ENCODE results near the gene SAPCD1. TPM values are rescaled to one million over a fixed set of nuclear protein-coding genes. Genes with fewer than 3 reads are reported as not detected.
A peak's percentile ranks its signal among the peaks of the same experiment; 100 is the strongest.
"Not testable (repeated sequence)": the region's sequence is repeated elsewhere in the genome, so short reads cannot be mapped to it uniquely, and the experiment has no call there.

The SAPCD1 gene
- total RNA-seq, 1 donor from 2014 or later, result 2.8 TPM

GRCh38 chr6:31777667-31778050 is 15.2 kb downstream of the SAPCD1 start:
- no peak for DNase-seq (ENCODE audit: low spot score)

DNA sequence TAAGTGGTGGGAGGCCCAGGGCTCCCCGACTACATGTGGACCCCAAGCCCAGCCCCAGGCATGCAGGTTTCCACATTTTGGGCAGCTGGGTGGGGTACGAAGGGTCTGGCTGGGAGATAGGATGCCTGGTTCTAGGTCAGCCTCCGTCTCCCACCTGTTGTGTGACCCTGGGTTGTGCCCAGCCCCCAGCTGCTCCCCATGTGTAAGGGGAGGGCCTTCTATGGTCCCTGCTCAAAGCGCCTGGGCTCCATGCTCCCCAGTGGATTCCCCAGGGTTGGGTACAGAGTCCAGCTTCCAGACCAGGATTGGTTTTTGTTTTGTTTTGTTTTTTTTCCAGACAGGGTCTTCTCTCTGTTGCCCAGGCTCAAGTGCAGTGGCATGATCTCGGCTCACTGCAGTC is 15.7 kb downstream of the SAPCD1 start:
- no peak for DNase-seq (ENCODE audit: low spot score)

DNA sequence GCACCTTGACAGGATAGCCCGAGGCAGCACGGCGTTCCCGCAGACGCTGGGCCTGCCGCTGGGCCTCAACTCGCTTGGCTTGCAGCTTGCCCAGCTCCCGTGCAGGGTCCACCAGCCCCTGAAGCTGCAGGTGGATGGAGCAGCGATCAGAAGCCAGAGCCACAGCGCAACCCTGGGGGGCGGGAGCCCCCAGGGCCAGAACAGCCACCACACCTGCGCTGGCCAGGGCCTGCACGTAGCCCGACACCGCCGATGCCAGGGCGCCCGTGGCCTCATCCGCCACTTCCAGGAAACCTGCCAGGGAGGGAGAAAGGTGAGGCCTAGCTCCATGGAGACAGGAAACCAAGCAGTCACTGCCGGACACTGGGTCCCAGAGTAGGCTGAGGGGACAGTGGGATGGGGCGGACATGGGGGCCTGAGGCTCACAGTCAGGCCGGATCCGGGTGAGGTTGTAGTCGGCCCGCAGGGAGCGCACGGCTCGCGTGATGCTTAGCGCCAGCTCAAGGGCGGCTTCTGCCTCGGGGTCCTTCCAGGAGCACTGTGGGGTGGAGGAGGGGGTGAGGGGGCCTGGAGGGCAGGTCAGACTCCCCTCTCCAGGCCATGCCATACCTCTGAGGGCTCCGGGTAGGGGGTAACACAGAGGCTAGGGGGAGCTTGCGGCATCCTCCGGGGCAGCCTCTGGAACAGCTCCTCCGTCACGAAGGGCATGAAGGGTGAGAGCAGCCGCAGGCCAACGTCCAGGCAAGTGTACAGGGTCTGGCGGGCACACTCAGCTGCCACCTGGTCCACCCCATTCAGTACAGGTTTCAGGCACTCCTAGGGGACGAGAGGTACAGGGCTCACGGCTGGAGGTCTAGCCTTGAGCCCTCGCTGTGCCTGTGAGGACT is 16.8 kb downstream of the SAPCD1 start:
- no peak for DNase-seq (ENCODE audit: low spot score)

DNA sequence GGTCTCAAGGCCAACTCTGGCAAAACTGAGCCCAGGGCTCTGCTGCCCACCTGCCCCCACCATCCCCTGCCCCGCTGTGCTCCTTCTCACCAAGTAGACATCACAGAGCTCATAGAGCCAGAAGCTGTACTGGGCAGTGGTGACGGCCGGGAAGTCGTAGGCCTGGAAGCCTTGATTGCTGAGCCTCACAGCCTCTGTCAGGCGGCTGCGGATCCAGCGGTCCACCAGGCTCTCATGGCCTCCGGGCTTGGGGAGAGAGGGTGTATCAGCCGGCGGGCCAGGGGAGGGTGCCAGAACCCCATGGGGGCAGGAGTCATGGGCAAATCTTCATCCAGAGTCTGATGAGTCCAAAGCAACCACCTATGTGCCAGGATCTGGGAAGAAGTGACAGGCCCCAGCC is 17.5 kb downstream of the SAPCD1 start:
- no peak for DNase-seq (ENCODE audit: low spot score)

- no peak for DNase-seq (ENCODE audit: low spot score)
These were observed 18.2 kb downstream of the SAPCD1 start for GRCh38 chr6:31780507-31781243.

DNA sequence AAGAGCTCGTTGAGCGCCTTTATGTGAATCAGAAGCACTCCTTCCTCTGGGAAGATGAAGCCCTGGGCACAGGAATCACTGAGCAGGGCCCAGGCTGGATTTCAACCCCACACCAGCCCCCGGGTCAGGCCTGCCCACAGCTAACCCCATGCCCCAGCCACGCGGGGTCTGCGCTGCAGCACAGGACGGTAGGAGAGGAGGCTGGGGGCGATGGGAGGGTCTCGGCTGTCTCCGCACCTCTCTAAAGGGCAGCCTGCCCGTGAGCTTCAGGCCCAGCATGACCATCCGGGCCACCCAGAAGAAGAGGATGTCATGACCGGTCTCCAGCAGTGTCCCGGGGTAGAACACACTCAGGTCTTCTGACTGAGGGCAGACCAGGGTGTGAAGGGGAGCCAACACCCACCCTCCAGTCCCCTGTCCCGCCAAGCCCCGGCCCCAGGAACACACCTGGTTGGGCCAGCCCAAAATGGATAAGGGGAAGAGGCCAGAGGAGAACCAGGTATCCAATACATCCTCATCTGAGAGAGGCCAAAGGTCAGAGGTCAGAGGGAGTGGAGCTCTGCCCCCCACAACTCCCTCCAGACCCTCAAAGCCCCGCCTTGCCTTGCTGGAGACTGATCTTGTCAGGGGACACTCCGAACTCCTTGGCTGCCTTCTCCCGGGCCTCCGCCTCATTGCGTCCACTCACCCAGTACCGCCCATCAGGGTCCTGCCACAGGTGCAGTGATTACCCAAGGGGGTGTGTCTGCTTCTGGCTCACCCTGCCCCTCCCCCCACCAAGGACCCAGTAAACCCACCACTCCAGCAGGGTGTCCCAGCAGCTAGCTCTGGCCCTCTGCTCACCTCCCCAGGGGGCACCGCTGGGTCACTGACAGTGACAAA is 19.0 kb downstream of the SAPCD1 start:
- no peak for DNase-seq (ENCODE audit: low spot score)

DNA sequence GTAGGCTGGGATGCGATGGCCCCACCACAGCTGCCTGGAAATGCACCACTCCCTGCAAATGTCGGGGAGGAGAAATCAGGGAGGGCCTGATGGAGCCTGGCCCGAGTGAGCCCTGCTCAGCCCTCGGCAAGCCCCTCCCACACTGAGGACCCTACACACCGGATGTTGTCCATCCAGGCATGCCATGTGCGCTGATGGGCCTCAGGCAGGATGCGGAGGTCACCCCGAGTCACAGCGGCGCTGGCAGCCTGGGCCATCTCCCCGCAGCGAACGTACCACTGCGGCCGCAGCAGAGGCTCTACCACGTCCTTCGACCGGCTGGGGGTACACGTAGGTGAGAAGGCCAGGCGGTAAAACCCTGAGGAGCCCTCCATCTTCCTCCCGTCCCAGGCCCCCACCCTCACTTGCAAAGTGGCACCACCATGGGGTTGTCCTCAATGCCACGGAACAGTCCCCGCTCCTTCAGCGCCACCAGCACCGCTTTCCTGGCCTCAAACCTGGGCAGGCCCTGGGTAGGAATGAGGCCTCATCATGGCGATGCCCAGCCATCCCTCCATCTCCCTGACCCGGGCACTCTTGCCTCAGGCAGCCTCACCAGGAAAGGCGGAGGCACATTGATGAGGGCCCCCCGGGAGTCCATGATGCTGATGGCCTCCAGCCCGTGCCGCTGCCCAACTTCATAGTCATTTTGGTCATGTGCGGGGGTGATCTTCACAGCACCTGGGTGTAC is 19.8 kb downstream of the SAPCD1 start:
- DNase-seq (ENCODE audit: low spot score), result no peak

DNA sequence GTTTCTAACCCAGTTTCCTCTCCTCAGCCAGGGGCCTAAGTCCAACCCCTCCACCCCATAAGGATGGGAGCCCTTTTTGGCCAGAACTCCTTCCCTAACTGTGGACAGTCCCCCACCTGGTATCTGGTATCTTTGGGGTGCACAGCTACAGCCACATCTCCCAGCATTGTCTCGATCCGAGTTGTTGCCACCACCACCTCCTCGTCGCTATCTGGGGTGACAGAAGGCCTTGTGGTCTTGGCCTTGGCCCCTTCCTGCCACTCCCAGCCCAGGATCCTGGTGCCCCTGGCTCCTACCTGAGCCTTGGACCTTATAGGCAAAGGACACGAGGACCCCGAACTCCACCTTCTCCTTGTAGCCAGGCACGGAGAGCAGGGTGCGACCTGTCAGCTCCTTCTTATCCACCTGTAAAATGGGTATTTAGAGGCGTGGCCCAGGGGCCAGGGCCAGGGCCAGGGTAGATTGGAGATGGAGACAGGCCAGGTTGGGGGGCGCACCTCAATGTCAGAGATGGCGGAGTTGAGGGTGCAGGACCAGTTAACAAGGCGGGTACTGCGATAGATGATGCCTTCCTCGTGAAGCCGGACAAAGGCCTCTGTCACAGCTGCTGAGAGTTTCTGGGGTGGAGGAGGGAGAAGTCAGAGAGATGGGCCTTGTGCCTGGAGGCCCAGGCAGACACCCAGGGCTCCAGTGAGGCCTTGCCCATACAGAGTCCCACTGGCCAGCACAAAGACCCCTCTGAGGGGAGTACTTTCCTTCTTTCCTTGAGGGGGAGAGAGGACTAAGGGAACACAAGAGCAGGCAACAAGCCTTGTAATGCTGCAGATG is 21.9 kb downstream of the SAPCD1 start:
- no peak for DNase-seq (ENCODE audit: low spot score)

DNA sequence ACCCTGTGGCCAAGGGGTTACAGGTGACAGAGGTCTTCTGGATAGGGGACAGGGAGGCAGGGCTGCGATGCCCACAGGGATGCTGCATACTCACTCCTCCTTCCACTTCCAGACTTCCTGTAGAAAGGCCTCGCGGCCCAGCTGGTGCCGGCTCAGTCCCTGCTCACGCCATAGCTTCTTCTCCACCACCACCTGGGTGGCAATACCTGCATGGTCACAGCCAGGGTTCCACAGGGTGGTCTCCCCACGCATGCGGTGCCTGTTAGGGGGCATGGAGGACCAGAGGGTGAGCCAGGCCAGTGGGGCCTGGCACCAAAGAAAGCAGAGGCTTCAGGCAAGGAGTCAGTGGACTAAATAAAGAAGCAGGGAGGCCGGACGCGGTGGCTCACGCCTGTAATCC is 23.0 kb downstream of the SAPCD1 start:
- no peak for DNase-seq (ENCODE audit: low spot score)

DNA sequence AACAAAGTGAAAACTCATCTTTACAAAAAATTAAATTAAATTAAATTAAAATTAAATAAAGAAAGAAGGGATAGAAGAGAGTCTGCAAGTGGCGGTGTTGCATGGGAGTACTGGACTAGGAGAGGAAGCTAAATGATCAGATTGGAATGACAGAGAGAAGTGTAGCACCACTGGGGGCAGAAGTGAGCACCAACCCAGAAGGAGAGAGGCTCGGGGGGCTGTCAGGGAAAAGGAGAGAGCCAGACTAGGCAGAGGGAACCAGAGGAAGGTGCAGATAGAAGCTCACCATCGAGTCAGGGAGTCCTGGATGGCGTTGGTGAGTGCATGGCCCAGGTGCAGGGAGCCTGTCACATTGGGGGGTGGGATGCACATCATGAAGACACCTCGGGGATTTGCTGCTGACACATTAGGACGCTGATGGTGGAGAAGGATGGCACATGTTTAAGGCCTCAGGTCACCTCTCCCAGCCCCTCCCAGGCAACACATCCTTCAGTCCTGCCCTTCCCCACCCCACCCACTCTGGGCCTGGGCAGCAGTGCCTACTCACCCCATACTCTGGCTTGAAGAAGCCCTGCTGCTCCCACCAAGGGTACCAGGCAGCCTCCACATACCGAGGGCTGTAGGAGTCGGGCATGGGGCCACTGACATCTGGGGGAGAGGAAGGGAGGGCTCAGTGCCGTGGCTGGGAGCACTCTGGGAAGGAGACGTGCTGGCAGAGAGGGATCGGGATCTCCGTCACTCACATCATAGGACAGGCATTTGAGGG is 29.1 kb downstream of the SAPCD1 start:
- peak; percentile 60 for DNase-seq (ENCODE audit: low spot score)

DNA sequence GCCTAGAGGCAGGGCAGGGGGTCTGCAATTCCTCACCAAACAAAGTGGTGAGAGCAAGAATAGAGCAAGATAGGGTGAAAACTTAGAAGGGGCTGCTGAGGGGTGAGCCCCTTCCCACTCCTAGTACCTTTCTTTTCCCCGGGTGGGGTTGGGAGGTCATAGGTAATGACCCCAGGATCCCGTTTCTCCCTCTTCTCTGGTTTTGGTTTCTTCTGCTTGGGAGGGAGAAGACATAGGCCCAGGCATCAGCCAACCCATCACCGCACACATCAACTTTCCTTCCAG is 29.6 kb downstream of the SAPCD1 start:
- DNase-seq (ENCODE audit: low spot score), result no peak

GRCh38 chr6:31792761-31793171 is 30.3 kb downstream of the SAPCD1 start:
- DNase-seq (ENCODE audit: low spot score), result no peak

- not testable (repeated sequence) for DNase-seq (ENCODE audit: low spot score)
These were observed 31.4 kb downstream of the SAPCD1 start for GRCh38 chr6:31793927-31794245.

DNA sequence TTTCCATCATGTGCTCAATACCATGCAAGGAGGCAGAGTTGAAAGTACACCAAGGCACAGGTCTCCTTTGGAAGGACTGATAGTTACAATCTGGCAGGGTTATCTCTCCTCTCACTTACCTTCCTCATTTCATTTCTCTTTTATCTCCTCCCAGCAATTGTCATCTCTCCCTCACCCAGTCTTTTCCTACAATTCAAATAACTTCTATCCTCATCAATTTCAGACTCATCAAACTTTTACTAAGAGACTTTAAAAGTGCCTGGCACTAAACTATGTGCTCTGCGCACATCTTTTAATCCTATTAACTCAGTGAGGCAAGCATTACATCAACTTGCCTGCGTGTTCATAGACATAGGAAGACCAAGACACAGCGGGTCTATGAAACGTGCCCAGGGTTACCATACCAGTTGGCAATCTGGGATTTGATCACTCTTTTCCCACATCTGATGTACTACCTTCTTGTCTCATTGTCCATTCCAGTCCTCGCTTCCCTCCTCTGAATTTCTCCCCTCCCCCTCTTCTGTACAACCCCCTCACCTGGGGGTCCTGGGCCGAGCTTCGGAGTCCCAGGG is 31.9 kb downstream of the SAPCD1 start:
- no peak for DNase-seq (ENCODE audit: low spot score)

DNA sequence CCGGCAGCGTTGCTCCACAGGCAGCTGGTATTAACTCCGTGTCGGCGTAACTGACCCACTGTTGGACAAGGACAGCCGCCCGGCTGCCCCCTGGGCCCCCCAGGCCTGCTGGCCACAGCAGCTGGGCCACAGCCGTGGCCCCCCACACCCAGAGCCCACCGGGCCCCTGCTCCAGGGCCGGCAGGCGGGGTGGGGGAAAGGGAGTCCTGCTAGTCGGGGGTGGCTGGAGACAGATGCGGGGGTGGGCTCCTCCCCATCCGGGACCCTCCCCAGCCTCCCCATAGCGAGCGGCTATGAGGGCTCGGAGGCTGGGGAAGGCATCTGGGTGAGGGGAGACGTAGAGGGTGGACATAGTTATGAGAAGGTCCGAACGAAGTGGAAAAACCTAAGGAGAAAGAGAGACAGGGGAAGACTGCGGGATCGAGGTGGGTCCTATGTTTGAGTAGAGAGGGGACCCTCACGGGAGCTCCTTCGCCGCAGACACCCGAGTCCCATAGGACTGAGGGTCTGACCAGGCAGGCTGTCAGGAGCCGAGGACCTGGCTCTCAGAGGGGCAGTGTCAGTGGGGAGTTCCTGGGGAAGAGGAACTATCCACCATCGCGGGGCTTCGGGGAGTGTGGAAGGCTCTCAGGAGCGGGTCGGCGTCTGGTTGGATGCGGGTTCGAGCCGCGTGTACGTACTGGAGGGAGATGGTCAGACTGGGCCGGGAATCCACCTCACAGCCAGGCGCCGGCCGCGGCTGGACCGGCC is 32.6 kb downstream of the SAPCD1 start:
- DNase-seq (ENCODE audit: low spot score), result no peak

DNA sequence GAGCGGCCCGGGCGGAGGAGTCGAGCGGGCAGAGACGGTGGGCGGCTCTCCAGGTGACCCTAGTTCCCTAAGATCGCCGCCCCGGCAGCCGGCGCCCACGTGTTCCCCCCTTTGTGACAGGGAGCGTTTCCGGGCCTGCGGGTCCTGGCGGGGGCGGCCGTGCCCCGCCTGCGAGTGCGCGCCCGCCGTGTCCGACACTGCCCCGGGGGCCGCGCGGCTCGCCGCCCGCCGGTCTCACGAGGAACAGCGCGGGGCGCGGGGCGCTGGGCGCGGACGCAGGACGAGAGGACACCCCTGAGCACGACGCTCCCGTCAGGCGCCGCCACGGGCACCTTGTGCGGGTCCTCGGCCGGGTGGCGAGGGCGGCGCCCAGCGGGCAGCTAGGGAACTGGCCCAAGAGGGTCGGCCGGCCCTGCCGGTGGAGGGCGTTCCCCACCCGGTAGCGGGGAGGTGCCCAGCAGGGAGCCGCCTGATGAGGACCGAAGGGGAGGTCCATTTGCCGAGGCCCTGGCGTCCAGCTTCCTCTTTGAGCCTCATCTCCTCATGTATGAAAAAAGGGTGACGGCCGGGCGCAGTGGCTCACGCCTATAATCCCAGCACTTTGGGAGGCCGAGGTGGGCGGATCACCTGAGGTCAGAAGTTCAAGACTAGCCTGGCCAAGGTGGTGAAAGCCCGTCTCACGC is 33.3 kb downstream of the SAPCD1 start, which contains the start of gene VARS1:
Gene VARS1 (minus strand): TSS at position 137 of the 683 bp plus-strand sequence. CDS start 535 bp downstream, outside the sequence.
- peak; percentile 93 for DNase-seq (ENCODE audit: low spot score)

GRCh38 chr6:31796993-31797385 is 34.5 kb downstream of the SAPCD1 start:
- no peak for DNase-seq (ENCODE audit: low spot score)

GRCh38 chr6:31797588-31797987 is 35.1 kb downstream of the SAPCD1 start:
- no peak for DNase-seq (ENCODE audit: low spot score)
